H9 (cell line): ENCODE data around the gene HSPA4. TPM values are rescaled to one million over a fixed set of nuclear protein-coding genes. Genes with fewer than 3 reads are reported as not detected.

ENCODE experiments used
- DNase-seq: peaks from one replicate; pipeline ENCODE4 v3.0.0-alpha.2; 2017
- H2AFZ ChIP-seq: one replicate; pipeline ENCODE4 v1.6.1; 2013; ENCODE audit warnings: mild to moderate bottlenecking, low read length, control low read depth, moderate library complexity
- H2AK5ac ChIP-seq: 2 replicates; pipeline ENCODE4 v1.6.1; 2013; ENCODE audit warnings: low read length, control low read depth, mixed read lengths; ENCODE audit not compliant: insufficient read length
- H2BK120ac ChIP-seq: one replicate; pipeline ENCODE4 v1.6.1; 2013; ENCODE audit warnings: low read depth, mild to moderate bottlenecking, low read length, control low read depth, inconsistent platforms; ENCODE audit not compliant: poor library complexity, severe bottlenecking
- H2BK12ac ChIP-seq: 2 replicates; pipeline ENCODE4 v1.6.1; 2013; ENCODE audit warnings: low read length, control low read depth, mixed read lengths, low read depth; ENCODE audit not compliant: insufficient read length
- H2BK15ac ChIP-seq: 2 replicates; pipeline ENCODE4 v1.6.1; 2013; ENCODE audit warnings: low read depth, low read length, control low read depth
- H2BK20ac ChIP-seq: one replicate; pipeline ENCODE4 v1.6.1; 2013; ENCODE audit warnings: low read depth, mild to moderate bottlenecking, low read length, control low read depth, inconsistent platforms; ENCODE audit not compliant: poor library complexity, severe bottlenecking
- H2BK5ac ChIP-seq: 2 replicates; pipeline ENCODE4 v1.6.1; 2013; ENCODE audit warnings: low read length, control low read depth, mixed read lengths; ENCODE audit not compliant: insufficient read length
- H3K14ac ChIP-seq: 2 replicates; pipeline ENCODE4 v1.6.1; 2013; ENCODE audit warnings: low read length, control low read depth; ENCODE audit not compliant: insufficient read depth
- H3K18ac ChIP-seq: 2 replicates; pipeline ENCODE4 v1.6.1; 2013; ENCODE audit warnings: low read depth, mild to moderate bottlenecking, mixed read lengths, low read length, control low read depth; ENCODE audit not compliant: insufficient read length
- H3K23ac ChIP-seq: 2 replicates; pipeline ENCODE4 v1.6.1; 2013; ENCODE audit warnings: low read length, control low read depth, mixed read lengths, low read depth; ENCODE audit not compliant: insufficient read length
- H3K23me2 ChIP-seq: 2 replicates; pipeline ENCODE4 v1.6.1; 2013; ENCODE audit warnings: low read depth, mild to moderate bottlenecking, mixed read lengths, low read length, control low read depth; ENCODE audit not compliant: insufficient read length, poor library complexity, severe bottlenecking
- H3K27ac ChIP-seq: 2 replicates; pipeline ENCODE4 v1.5.1; 2013; ENCODE audit warnings: low read length, control low read depth, mixed read lengths, low read depth; ENCODE audit not compliant: insufficient read length
- H3K27me3 ChIP-seq: 2 replicates; pipeline ENCODE4 v1.6.1; 2013; ENCODE audit warnings: low read length, control low read depth, inconsistent platforms; ENCODE audit not compliant: insufficient read depth
- H3K4ac ChIP-seq: 2 replicates; pipeline ENCODE4 v1.6.1; 2013; ENCODE audit warnings: low read depth, mild to moderate bottlenecking, control low read depth, inconsistent platforms, low read length, moderate library complexity
- H3K4me1 ChIP-seq: 2 replicates; pipeline ENCODE4 v1.6.1; 2013; ENCODE audit warnings: low read length, control low read depth, inconsistent platforms; ENCODE audit not compliant: insufficient read depth
- H3K4me2 ChIP-seq: 2 replicates; pipeline ENCODE4 v1.6.1; 2013; ENCODE audit warnings: low read length, control low read depth, mixed read lengths; ENCODE audit not compliant: insufficient read length, insufficient read depth
- H3K56ac ChIP-seq: 2 replicates; pipeline ENCODE4 v1.6.1; 2013; ENCODE audit warnings: low read depth, mild to moderate bottlenecking, mixed read lengths, low read length, control low read depth; ENCODE audit not compliant: insufficient read length
- H3K79me1 ChIP-seq: 2 replicates; pipeline ENCODE4 v1.6.1; 2013; ENCODE audit warnings: low read depth, mild to moderate bottlenecking, moderate library complexity, low read length, control low read depth, inconsistent platforms; ENCODE audit not compliant: insufficient read depth, poor library complexity, severe bottlenecking
- H3K79me2 ChIP-seq: 2 replicates; pipeline ENCODE4 v1.6.1; 2013; ENCODE audit warnings: low read length, control low read depth, inconsistent platforms; ENCODE audit not compliant: insufficient read depth
- H3K9ac ChIP-seq: 2 replicates; pipeline ENCODE4 v1.6.1; 2013; ENCODE audit warnings: low read length, control low read depth, mixed read lengths; ENCODE audit not compliant: insufficient read length; ENCODE audit errors: extremely low read depth
- H3K9me3 ChIP-seq: one replicate; pipeline ENCODE4 v1.6.1; 2013; ENCODE audit warnings: low read depth, low read length, inconsistent platforms; ENCODE audit not compliant: control insufficient read depth
- H3T11ph ChIP-seq: one replicate; pipeline ENCODE4 v1.6.1; 2013; ENCODE audit warnings: mild to moderate bottlenecking, low read length, control low read depth, inconsistent platforms
- H4K20me1 ChIP-seq: one replicate; pipeline ENCODE4 v1.6.1; 2013; ENCODE audit not compliant: control insufficient read depth, insufficient read length, insufficient read depth
- H4K5ac ChIP-seq: 2 replicates; pipeline ENCODE4 v1.6.1; 2013; ENCODE audit warnings: low read depth, mild to moderate bottlenecking, mixed read lengths, low read length, control low read depth; ENCODE audit not compliant: insufficient read length
- H4K8ac ChIP-seq: replicated peaks from 2 replicates; pipeline ENCODE4 v1.6.1; 2013; ENCODE audit warnings: low read length, control low read depth, mixed read lengths, low read depth; ENCODE audit not compliant: insufficient read length
- H4K91ac ChIP-seq: 2 replicates; pipeline ENCODE4 v1.6.1; 2013; ENCODE audit warnings: low read depth, mild to moderate bottlenecking, moderate library complexity, mixed read lengths, low read length, control low read depth; ENCODE audit not compliant: insufficient read length
- H3K27ac Mint-ChIP-seq, 3 experiments: 2 replicates in 2 of 3; 3 replicates in 1 of 3; pipeline ENCODE4 v1.8.0; 2020 to 2021; ENCODE audit warnings: mixed read lengths in 3 of 3, mild to moderate bottlenecking in 1 of 3, moderate library complexity in 1 of 3
- H3K27me3 Mint-ChIP-seq: 2 replicates; pipeline ENCODE4 v1.8.0; 2021; ENCODE audit warnings: low read depth, mild to moderate bottlenecking, moderate library complexity, mixed read lengths
- H3K36me3 Mint-ChIP-seq, 3 experiments: 2 replicates in 2 of 3; 3 replicates in 1 of 3; pipeline ENCODE4 v1.8.0; 2020 to 2021; ENCODE audit warnings: low read depth in 3 of 3, mixed read lengths in 3 of 3; ENCODE audit not compliant: insufficient read depth in 1 of 3
- H3K4me1 Mint-ChIP-seq, 2 experiments: 2 replicates each; pipeline ENCODE4 v1.8.0; 2020; ENCODE audit warnings: mixed read lengths in 2 of 2
- H3K4me3 Mint-ChIP-seq, 2 experiments: 2 replicates in 1 of 2; 3 replicates in 1 of 2; pipeline ENCODE4 v1.8.0; 2020 to 2021; ENCODE audit warnings: mild to moderate bottlenecking in 2 of 2, mixed read lengths in 2 of 2, moderate library complexity in 1 of 2
- H3K9me3 Mint-ChIP-seq, 2 experiments: 2 replicates in 1 of 2; 3 replicates in 1 of 2; pipeline ENCODE4 v1.8.0; 2020; ENCODE audit warnings: mild to moderate bottlenecking in 2 of 2, mixed read lengths in 2 of 2, moderate library complexity in 1 of 2
- WGBS: extraction: QIAGEN DNeasy Blood & Tissue Kit; methylation state at CpG from one replicate; pipeline ENCODE4 v1.1.7; 2013; ENCODE audit warnings: missing lambda C conversion rate, low lambda C conversion rate, mixed read lengths; ENCODE audit not compliant: insufficient read length; ENCODE audit errors: extremely low coverage; 5-methylcytosine and 5-hydroxymethylcytosine counted together
- total RNA-seq: library from RNA; stranded (reverse); gene quantifications from 2 replicates; pipeline ENCODE4 v1.2.1, GENCODE V29; 2021
- TF ChIP-seq, protein P1 (sequence below): fragments of 200-600 bp; sonication (generic); conservative IDR thresholded peaks from 3 replicates; pipeline ENCODE4 v1.8.0; 2021; ENCODE audit warnings: antibody characterized with exemption, mild to moderate bottlenecking

HSPA4 gene
- total RNA-seq, 1 experiment from 2014 or later = 293 TPM

DNA sequence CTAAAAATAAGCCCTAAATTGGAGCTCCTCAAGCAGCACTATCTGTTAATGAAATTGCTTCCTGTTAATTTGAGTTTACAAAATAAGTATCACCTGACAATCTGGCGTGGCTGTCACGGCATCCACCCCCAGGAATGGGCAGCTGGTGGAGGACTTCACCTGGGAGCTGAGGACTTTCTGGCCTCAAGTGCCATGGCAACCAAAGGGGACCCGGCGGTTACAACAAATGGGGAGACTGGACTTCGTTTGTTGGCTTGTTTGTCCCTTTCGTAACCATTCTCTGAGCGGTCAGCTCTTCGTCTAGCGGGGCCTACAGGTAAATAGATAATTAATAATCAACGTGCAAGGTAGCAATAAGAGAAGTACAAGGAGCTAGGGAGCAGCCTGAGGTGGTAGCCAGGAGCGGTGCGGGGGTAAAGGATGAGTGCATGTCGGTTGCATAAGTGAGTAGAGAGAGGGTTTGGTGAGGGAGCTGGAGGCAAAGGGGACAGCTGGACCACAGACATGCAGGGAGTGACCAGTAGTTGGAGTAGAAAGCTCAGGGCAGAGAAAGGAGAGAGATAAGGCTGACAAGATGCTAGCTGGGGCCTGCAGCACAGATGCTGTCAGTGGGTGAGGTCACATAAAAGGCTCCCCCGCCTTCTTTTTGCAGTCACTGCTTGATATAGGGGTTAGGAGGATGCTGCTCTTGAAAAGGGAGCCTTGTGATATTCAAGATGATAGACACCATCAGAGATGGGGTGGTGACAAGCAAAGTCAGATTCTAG lies 62.5 kb downstream of the HSPA4 start:
- H3K18ac ChIP-seq = no peak overlapping the region
- H3K9ac ChIP-seq = no peak overlapping the region
- TF ChIP-seq, protein P1, sequence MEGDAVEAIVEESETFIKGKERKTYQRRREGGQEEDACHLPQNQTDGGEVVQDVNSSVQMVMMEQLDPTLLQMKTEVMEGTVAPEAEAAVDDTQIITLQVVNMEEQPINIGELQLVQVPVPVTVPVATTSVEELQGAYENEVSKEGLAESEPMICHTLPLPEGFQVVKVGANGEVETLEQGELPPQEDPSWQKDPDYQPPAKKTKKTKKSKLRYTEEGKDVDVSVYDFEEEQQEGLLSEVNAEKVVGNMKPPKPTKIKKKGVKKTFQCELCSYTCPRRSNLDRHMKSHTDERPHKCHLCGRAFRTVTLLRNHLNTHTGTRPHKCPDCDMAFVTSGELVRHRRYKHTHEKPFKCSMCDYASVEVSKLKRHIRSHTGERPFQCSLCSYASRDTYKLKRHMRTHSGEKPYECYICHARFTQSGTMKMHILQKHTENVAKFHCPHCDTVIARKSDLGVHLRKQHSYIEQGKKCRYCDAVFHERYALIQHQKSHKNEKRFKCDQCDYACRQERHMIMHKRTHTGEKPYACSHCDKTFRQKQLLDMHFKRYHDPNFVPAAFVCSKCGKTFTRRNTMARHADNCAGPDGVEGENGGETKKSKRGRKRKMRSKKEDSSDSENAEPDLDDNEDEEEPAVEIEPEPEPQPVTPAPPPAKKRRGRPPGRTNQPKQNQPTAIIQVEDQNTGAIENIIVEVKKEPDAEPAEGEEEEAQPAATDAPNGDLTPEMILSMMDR = no peak
- H2BK5ac ChIP-seq = no peak overlapping the region
- no peaks in the 10 kb centered on the region for H3K23me2 ChIP-seq
- no peak overlapping the region for H4K91ac ChIP-seq
- H3K9me3 Mint-ChIP-seq = no peaks in the 10 kb centered on the region
- no peak overlapping the region for H2BK120ac ChIP-seq
- no peaks in the 10 kb centered on the region for H3K79me1 ChIP-seq
- peaks cover 16 to 20% of the 10 kb centered on the region in 2 experiments for H3K4me1 Mint-ChIP-seq
- H3K4me1 ChIP-seq = no peaks in the 10 kb centered on the region
- H3K79me2 ChIP-seq = no peaks in the 10 kb centered on the region
- no peak overlapping the region for H3K56ac ChIP-seq
- no peak overlapping the region for H3K14ac ChIP-seq
- no CpG with 5 or more reads among the region's 14 CpGs for WGBS
- H4K20me1 ChIP-seq = no peaks in the 10 kb centered on the region
- H3K4me2 ChIP-seq = no peak overlapping the region
- no peak overlapping the region for H3K23ac ChIP-seq
- H3K36me3 Mint-ChIP-seq = no peaks in the 10 kb centered on the region
- peaks cover 9% of the 10 kb centered on the region for H3K27me3 Mint-ChIP-seq
- H4K8ac ChIP-seq = no peak overlapping the region
- no peak for DNase-seq
- no peak overlapping the region for H2BK20ac ChIP-seq
- H3K9me3 ChIP-seq = no peaks in the 10 kb centered on the region
- no peak overlapping the region for H3K4ac ChIP-seq
- no peak overlapping the region for H3T11ph ChIP-seq
- H4K5ac ChIP-seq = no peak overlapping the region
- no peak overlapping the region for H3K27ac Mint-ChIP-seq
- H3K27ac ChIP-seq = no peak overlapping the region
- no peak overlapping the region for H3K4me3 Mint-ChIP-seq
- no peak overlapping the region for H2AK5ac ChIP-seq
- H2BK15ac ChIP-seq = no peak overlapping the region
- no peak overlapping the region for H2BK12ac ChIP-seq
- H3K27me3 ChIP-seq = no peaks in the 10 kb centered on the region
- H2AFZ ChIP-seq = no peak overlapping the region
